Keratinocyte (primary cell): ENCODE measurements around the gene CYP1A2. TPM values are rescaled to one million over a fixed set of nuclear protein-coding genes. Genes with fewer than 3 reads are reported as not detected.

ENCODE experiments used
- DNase-seq: peaks from one replicate; pipeline ENCODE4 v3.0.0-alpha.2; 2011; ENCODE audit warnings: low read depth, missing footprints, low spot score
- FAIRE-seq: peaks from 2 replicates; lab custom pipeline; 2011; peaks lifted over from hg19 to GRCh38; lab: Jason Lieb, UNC
- H2AFZ ChIP-seq: 2 replicates; pipeline ENCODE4 v1.6.0; 2012; ENCODE audit warnings: low read length, control low read depth, inconsistent platforms; ENCODE audit not compliant: control insufficient read depth
- H3K27ac ChIP-seq: 2 replicates; pipeline ENCODE4 v1.5.1; 2011; ENCODE audit warnings: low read length; ENCODE audit not compliant: control insufficient read depth, insufficient read depth
- H3K27me3 ChIP-seq: 3 replicates; pipeline ENCODE4 v1.6.0; 2011; ENCODE audit warnings: low read length; ENCODE audit not compliant: control insufficient read depth, insufficient read depth; ENCODE audit errors: extremely low read depth
- H3K36me3 ChIP-seq, 2 experiments: 2 replicates in 1 of 2; 3 replicates in 1 of 2; pipeline ENCODE4 v1.5.1; 2011; ENCODE audit warnings: low read length in 2 of 2, mild to moderate bottlenecking in 1 of 2; ENCODE audit not compliant: control insufficient read depth in 2 of 2, insufficient read depth in 2 of 2; ENCODE audit errors: extremely low read depth in 1 of 2
- H3K4me1 ChIP-seq: 3 replicates; pipeline ENCODE4 v1.5.1; 2011; ENCODE audit warnings: low read length; ENCODE audit not compliant: control insufficient read depth, insufficient read depth; ENCODE audit errors: extremely low read depth
- H3K4me2 ChIP-seq: 3 replicates; pipeline ENCODE4 v1.6.0; 2011; ENCODE audit warnings: low read depth, low read length; ENCODE audit not compliant: control insufficient read depth, insufficient read depth; ENCODE audit errors: extremely low read depth
- H3K4me3 ChIP-seq, 3 experiments: fragments of 200-600 bp in 1 of 3; sonication (generic) in 1 of 3; 2 replicates in 2 of 3; 3 replicates in 1 of 3; pipeline ENCODE4 v1.5.1; 2011 to 2016; ENCODE audit warnings: low read length in 3 of 3, mild to moderate bottlenecking in 3 of 3, control low read depth in 2 of 3, inconsistent platforms in 1 of 3, low read depth in 1 of 3, mixed read lengths in 1 of 3, mixed run types in 1 of 3, moderate library complexity in 1 of 3; ENCODE audit not compliant: control insufficient read depth in 2 of 3, insufficient read depth in 2 of 3; ENCODE audit errors: extremely low read depth in 1 of 3
- H3K79me2 ChIP-seq: 2 replicates; pipeline ENCODE4 v1.6.0; 2012; ENCODE audit warnings: low read length; ENCODE audit not compliant: control insufficient read depth, insufficient read depth
- H3K9ac ChIP-seq: 3 replicates; pipeline ENCODE4 v1.6.0; 2011; ENCODE audit warnings: low read length; ENCODE audit not compliant: control insufficient read depth, insufficient read depth; ENCODE audit errors: extremely low read depth
- H3K9me1 ChIP-seq: 3 replicates; pipeline ENCODE4 v1.6.0; 2011; ENCODE audit warnings: low read length; ENCODE audit not compliant: control insufficient read depth, insufficient read depth; ENCODE audit errors: extremely low read depth
- H3K9me3 ChIP-seq: 2 replicates; pipeline ENCODE4 v1.5.1; 2012; ENCODE audit warnings: low read depth, low read length; ENCODE audit not compliant: control insufficient read depth
- H4K20me1 ChIP-seq: 3 replicates; pipeline ENCODE4 v1.6.0; 2011; ENCODE audit warnings: low read length; ENCODE audit not compliant: control insufficient read depth, insufficient read depth; ENCODE audit errors: extremely low read depth
- EZH2 ChIP-seq: IDR thresholded peaks from one replicate; pipeline ENCODE4 v1.6.1; 2012; ENCODE audit warnings: inconsistent platforms, mild to moderate bottlenecking, low read length, moderate library complexity
- dilution Hi-C: fragments of 300-500 bp; cut with MboI; formaldehyde crosslinking; loops from one replicate; pipeline ENCODE4 v1.7.0; 2020; ENCODE audit warnings: low sequenced_read_pairs; ENCODE audit not compliant: extremely low pct_ligation_motif_present
- polyA plus RNA-seq, 5 experiments: library from polyadenylated mRNA; depleted of rRNA in 3 of 5; stranded (reverse) in 3 of 5; stranded (forward) in 1 of 5; unstranded in 1 of 5; fragments of >200 nt; gene quantifications; 1 replicate in 1 of 5; 2 replicates in 3 of 5; 3 replicates in 1 of 5; pipeline versions ENCODE4 v1.2.1 to v1.2.3, GENCODE V29; 2011 to 2012; ENCODE audit warnings: missing spikeins in 2 of 5, low read depth in 1 of 5, low replicate concordance in 1 of 5
- TF ChIP-seq, protein P1 (sequence below), 3 experiments: IDR thresholded peaks in 1 of 3; conservative IDR thresholded peaks in 1 of 3; optimal IDR thresholded peaks in 1 of 3; 2 replicates in 2 of 3; 3 replicates in 1 of 3; pipeline versions ENCODE3 to v1.5.1; 2011; ENCODE audit warnings: low read length in 3 of 3, mild to moderate bottlenecking in 3 of 3, moderate library complexity in 2 of 3, control low read depth in 1 of 3, inconsistent platforms in 1 of 3; ENCODE audit not compliant: insufficient read depth in 2 of 3; ENCODE audit errors: extremely low read depth in 1 of 3

CYP1A2 gene
- polyA plus RNA-seq, 1 donor (not counting 4 experiments of a cell fraction or from before 2014, with no cell fraction given), result 0.04 TPM

GRCh38 chr15:74786551-74787165 is 38.0 kb downstream of the CYP1A2 start:
- FAIRE-seq, result no peak

DNA sequence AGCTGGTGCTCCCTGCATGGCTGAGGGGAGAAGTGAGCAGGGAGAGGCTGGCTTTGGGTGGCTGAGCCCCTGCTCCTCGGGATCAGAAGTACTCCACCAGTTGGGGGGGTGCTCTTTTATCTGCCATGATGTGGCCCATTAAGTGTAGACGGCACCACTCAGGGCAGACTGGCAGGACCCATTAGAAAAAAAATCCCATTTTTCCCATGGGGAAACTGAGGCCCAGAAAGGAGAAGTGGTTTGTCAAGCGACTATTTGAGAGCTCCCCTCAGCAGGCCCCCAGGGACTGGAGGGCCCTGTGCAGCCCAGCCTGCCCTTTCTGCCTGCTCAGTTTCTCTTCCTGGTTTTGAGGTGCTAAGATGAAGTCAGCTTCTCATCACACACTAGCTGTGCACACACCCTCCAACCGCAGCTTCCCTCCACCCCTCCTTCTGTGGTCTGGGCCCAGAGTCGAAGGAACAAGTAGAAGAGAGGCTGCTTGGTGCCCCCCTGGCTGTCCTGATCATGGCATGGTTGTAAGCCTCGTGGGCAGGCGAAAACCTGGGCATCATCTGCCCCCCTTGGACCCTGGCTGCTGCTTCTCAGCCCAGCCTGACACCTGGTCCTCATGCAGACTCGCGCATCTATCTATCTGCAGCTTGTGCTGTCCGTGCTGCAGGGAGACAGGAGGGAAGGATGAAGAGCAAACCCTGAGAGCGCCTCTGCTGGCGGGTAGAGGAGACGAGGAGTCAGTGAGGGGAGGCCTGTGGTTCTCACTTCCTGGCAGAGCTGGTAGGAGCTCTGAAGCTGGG is 38.8 kb downstream of the CYP1A2 start:
- H3K9ac ChIP-seq, result peak overlapping the region; percentile 16
- TF ChIP-seq EZH2, result no peak
- TF ChIP-seq, protein P1, sequence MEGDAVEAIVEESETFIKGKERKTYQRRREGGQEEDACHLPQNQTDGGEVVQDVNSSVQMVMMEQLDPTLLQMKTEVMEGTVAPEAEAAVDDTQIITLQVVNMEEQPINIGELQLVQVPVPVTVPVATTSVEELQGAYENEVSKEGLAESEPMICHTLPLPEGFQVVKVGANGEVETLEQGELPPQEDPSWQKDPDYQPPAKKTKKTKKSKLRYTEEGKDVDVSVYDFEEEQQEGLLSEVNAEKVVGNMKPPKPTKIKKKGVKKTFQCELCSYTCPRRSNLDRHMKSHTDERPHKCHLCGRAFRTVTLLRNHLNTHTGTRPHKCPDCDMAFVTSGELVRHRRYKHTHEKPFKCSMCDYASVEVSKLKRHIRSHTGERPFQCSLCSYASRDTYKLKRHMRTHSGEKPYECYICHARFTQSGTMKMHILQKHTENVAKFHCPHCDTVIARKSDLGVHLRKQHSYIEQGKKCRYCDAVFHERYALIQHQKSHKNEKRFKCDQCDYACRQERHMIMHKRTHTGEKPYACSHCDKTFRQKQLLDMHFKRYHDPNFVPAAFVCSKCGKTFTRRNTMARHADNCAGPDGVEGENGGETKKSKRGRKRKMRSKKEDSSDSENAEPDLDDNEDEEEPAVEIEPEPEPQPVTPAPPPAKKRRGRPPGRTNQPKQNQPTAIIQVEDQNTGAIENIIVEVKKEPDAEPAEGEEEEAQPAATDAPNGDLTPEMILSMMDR (optimal IDR thresholded peaks at IDR 0.05 in 1 of 3, IDR thresholded peaks at IDR 0.05 in 1 of 3, conservative IDR thresholded peaks at IDR 0.05 in 1 of 3; ENCODE audit: extremely low read depth in 1 of 3, insufficient read depth in 2 of 3, low read length in 3 of 3), result peak; percentile 73 to 85 (median 79)
- no peak overlapping the region for H3K4me3 ChIP-seq
- peaks cover 19% of the 10 kb centered on the region for H3K9me1 ChIP-seq
- H3K27me3 ChIP-seq, result no peaks in the 10 kb centered on the region
- DNase-seq (no peak), FAIRE-seq (no peak)
- H3K4me1 ChIP-seq, result peaks cover 71% of the 10 kb centered on the region
- peaks cover 3 to 10% of the 10 kb centered on the region in 2 experiments for H3K36me3 ChIP-seq
- peaks cover 30% of the 10 kb centered on the region for H4K20me1 ChIP-seq
- H3K9me3 ChIP-seq, result no peaks in the 10 kb centered on the region
- peak overlapping the region; percentile 18 for H3K4me2 ChIP-seq
- dilution Hi-C loops, result no loop called here
- peak overlapping the region; percentile 29 for H3K27ac ChIP-seq
- peaks cover 95% of the 10 kb centered on the region for H3K79me2 ChIP-seq
- H2AFZ ChIP-seq, result no peak overlapping the region

More at GRCh38 chr15:74786551-74787165, 38.0 kb downstream of the CYP1A2 start:
- dilution Hi-C loops, result no loop called here
- DNase-seq, result no peak
- peaks cover 17% of the 10 kb centered on the region for H3K9me1 ChIP-seq
- H3K36me3 ChIP-seq, result peaks cover 3 to 5% of the 10 kb centered on the region in 2 experiments
- H3K27me3 ChIP-seq, result no peaks in the 10 kb centered on the region
- H3K27ac ChIP-seq, result peak overlapping the region; percentile 15
- H2AFZ ChIP-seq, result no peak overlapping the region
- no peak overlapping the region for H3K4me3 ChIP-seq
- H3K79me2 ChIP-seq, result peaks cover 88% of the 10 kb centered on the region
- no peaks in the 10 kb centered on the region for H3K9me3 ChIP-seq
- H3K4me1 ChIP-seq, result peaks cover 72% of the 10 kb centered on the region
- no peak overlapping the region for H3K4me2 ChIP-seq
- TF ChIP-seq EZH2, result no peak
- TF ChIP-seq, protein P1 (optimal IDR thresholded peaks at IDR 0.05 in 1 of 3, IDR thresholded peaks at IDR 0.05 in 1 of 3, conservative IDR thresholded peaks at IDR 0.05 in 1 of 3; ENCODE audit: extremely low read depth in 1 of 3, insufficient read depth in 2 of 3, low read length in 3 of 3), result no peak
- peaks cover 28% of the 10 kb centered on the region for H4K20me1 ChIP-seq
- H3K9ac ChIP-seq, result peak overlapping the region; percentile 16
